AML-193 (cell line): ENCODE measurements around the gene ELL2.
A peak's percentile ranks its signal among the peaks of the same experiment; 100 is the strongest.

ENCODE experiments used
- DNase-seq, 2 experiments: peaks; one replicate each; lab custom pipeline; 2025; lab: John Stamatoyannopoulos, UW

ELL2 gene

DNA sequence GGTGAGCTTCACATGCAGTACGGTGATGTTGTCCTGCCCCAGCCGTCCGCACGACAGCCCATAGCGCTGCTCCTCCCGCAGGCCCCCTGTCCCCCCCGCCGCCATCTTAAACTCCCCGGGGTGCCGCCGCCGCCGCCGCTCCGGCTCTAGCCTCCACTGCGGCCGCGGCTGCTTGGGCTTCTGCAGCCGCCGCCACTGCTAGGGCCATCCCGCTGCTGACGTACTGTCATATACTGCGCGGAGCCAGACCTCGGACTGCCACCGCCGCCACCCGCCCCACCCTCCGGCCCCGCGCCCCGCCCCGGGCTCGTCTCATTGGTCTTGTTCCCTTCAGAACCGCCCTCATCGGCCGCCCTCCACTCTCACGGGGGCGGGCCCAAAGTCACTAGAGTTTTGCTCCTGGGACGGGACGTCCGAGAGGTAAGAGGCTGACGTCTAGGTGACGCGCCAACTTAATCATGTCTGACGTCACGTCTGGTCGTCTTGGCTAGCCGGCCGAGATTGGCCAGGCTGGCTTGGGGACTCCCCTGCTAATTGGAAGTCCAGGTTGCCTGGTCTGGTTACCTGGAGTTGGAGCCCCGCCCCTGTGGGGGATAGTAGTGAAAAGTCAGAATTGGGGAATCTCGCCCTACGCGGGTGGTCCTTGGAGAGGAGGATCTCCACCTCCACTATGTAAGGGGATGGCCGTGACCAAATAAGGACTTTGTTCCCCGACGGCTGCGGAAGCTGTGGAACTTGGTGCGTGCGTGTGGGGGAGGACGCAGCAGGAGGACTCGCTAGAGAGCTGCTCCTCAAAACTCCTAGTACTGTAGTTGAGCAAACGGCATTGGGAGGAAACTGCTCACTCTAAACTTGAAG, at the start of gene ELL2:
Gene ELL2 (minus strand): TSS at position 235 of the 858 bp plus-strand sequence. CDS start 130 bp downstream, at position 105.
- DNase-seq: peak; percentile 90 to 93

DNA sequence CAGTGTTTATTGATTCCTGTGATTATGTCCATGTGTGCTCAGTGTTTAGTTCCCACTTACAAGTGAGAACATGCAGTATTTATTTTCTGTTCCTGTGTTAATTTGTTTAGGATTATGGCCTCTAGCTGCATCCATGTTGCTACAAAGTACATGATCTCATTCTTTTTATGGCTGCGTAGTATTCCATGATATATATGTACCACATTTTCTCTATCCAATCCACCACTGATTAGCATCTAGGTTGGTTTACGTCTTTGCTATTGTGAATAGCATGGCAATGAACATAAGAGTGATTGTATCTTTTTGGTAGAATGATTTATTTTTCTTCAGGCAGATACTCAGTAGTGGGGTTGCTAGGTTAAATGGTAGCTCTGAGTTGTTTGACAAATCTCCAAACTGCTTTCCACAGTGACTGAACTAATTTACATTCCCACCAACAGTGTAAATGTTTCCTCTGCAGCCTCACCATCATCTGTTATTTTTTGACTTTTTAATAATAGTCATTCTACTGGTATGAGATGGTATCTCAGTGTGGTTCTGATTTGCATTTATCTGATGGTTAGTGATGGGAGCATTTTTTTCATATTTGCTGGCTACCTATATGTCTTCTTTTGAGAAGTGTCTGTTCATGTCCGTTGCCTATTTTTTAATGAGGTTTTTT, 47.5 kb upstream of the ELL2 start:
- no peak for DNase-seq

DNA sequence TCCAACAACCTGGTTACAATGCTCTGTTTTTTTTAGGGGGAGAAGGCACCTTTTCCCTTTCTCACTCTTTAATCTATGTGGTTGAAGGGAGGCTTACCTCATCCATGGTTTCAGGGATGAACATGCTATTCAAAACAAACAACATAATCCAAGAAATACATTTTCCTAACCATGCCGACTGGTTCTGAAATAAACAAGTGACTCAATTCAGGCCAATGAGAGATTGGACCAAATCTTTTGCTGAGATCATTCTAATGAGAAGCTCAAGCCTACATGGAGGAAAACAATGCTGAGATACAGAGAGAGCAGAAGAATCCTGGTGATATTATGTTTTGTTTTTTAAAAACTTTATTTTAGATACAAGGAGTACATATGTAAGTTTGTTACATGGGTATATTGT, 46.8 kb upstream of the ELL2 start:
- no peak for DNase-seq

DNA sequence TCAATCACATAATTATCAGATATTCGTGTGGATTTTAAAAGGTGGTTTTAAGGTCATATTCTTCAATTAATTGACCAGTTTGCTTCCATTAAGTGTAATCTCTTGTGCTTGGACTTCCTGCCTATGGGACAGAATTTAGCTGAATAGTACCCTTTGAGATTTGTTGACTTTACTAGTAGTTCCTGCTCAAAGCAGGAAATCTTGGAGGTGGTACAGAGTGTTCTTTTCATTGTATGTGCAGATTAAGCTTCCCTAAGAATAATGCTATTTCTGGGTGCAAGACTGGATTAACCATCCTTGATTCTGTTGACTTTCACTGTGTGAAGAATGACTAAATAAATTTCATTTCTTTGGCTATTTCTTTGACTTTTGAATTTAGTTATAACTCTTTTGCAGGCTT, 45.4 kb upstream of the ELL2 start:
- DNase-seq: no peak

DNA sequence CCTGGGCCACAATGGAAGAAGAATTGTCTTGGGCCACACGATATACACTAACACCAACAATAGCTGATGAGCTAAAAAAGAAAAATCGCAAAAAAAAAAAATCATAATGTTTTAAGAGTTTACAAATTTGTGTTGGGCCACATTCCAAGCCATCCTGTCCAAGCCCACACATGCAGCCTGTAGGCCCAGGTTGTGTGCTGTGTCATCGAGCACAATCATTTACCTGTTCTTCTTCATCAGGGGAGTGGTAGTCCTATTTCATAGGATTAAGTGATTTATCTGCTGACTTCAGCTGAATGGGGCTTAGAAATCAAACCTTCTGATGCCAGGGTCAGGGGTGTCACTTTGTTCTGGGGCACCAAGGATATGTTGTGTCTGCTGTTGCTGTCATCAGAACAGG, 44.6 kb upstream of the ELL2 start:
- DNase-seq: no peak

DNA sequence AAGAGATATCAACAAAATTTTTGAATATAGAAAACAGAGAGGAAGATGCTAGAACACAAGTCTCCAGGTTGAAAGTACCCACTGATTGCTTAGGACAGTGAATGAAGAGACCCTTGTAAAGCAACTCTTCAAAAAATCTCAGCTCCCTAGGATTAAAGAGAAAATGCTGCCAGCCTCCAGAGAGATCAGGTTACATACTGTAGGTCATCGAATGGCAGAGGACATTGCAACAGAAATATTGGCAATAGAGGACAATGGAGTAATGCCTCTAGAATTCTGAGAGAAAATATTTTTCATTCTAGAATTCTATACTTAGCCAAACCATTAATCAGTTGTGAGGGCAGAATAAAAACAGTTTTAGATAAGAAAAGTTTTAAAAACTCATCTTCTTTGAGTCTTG, 43.1 kb upstream of the ELL2 start:
- DNase-seq: no peak

DNA sequence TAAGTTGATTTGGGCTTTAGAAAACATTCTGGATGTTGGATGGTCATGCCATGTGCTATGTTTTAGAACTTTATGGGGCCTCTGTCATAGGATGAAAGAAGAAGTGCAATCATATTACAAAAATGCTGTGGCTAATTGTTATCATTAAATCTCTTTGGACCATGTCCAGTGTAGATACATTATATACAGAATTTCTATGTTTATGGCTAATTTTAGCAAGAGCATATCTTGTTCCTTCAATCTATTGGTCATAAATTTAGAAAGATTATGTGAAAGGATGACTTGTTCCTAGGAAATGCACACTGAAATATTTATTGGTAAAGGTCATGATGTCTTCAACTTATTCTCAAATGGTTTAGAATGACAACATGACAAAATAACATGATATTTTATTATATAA, 42.4 kb upstream of the ELL2 start:
- no peak for DNase-seq

DNA sequence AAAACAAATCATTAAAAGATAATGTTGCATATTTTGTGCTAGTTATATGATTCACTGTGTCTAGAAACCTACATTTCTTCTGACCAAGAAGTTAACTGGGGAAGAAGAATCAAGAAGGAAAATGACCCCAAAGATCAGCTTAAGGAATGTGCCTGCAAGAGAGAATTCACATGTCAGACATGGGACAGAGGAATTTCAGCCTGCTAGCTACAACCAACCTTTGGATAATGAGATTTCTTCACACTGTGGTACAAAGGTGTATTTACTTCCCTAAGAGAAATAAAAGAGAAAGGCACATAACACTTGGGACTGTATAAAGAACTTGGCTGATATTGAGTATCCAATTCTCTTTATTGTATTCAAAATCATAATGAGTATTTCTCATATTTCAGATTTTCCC, 39.6 kb upstream of the ELL2 start:
- DNase-seq: no peak

DNA sequence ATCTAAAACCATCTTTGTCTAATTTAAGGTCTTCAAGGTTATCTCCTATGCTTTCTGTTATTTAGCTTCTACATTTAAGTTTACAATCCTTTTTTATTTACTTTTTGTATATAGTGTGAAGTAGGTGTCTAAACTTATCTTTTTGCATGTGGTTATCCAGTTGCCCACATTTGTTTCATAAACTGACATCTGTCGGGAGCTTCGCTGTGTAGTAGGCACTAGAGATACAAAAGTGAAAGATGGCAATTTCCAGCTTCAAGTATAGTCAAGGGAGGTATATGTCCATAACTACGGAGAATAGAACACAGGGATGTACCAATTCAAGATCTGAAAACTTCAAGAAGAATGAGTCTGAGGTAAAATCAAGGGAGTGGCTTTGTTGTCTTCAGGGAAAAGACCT, 38.7 kb upstream of the ELL2 start:
- no peak for DNase-seq

DNA sequence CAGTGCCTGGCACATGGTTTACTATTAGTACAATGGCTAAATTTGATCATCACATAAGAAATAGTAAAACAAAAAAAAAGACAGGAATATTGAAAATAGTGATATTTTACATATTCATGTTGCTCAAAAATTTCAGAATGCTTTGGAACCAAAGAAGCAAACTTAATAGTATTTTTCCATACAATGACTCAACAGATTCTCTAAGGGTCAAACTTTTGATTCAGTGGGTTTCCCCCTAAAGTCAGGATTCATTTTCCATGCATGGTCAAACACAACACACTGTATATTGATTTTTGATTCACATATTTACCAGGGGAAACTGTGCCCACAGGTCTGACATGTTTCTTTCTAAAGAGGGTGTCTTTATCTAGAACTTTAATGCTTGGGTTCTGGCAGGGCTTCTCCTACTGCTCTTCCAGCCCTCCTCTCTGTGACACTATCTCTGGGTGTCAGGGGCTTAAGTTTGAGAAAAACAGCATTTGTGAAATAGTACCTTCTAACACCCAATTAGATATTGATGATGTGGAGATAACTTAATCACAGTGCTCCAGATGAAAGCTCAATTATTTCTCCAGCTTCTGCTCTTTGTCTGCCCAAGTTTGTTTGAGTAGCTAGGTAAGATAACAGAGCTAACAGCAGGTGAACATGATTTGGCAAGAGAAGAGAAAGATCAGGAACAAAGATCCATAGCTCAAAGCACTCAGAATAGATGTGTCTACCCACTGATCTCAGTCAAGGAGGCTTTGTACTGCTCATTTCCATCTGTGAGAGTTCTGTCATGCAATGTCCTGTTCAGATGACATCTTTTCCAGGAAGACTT, 35.5 kb upstream of the ELL2 start:
- no peak for DNase-seq

DNA sequence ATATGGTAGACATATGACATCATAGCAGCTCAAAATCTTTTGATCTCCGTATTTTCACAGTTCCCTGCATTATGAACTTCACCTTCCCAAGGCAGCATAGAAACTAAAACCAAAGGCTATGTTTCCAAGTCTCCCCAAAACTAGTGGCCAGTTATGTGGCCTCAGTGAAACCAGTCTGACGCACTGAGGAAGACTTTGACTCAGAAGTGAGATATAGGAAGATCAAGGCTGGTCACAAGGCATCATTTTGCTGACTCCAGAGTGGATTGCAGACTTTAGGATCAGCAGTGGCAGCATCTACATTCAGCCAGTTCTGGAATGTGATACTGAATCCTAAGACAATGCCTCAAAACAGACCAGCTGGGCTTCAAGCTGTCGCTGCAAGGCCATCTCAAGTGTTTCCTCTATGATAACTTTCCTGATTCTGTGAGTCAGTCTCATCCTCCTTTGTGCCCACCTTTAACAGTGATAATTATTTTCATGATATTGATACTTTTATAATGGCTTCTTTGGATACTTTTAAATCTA, 34.4 kb upstream of the ELL2 start:
- DNase-seq: no peak

DNA sequence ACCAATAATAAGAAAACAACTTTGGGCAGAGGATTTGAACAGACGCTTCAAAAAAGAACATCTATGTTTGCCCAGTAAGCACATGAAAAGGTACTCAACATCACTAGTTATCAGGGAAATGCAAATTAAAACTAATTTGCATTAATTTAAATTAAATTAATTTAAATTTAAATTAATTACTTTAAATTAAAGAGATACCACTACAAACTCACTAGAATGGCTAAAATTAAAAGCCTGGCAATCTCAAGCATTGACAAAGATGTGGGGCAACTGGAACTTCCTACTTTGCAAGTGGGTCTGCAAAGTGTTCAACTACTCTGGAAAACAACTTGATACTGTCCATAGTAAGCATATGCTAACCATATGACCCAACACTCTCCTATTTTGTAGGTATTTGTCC, 32.1 kb upstream of the ELL2 start:
- DNase-seq: no peak

DNA sequence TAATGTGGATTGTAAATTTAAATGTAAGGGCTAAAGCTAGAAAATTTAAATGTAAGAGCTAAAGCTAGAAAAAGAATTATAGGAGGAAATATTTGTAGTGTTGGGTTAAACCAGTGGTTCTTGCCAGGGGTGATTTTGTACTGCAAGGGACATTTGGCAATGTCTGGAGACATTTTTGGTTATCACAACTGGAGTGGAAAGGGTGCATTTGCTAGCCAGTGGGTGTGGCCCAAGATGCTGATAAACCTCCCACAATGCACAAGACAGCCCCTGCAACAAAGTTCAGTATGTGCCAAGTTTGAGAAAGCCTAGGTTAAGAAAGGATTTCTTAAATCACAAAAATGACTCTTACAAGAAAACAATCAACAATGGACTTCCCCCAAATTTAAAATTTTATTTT, 31.6 kb upstream of the ELL2 start:
- DNase-seq: no peak

DNA sequence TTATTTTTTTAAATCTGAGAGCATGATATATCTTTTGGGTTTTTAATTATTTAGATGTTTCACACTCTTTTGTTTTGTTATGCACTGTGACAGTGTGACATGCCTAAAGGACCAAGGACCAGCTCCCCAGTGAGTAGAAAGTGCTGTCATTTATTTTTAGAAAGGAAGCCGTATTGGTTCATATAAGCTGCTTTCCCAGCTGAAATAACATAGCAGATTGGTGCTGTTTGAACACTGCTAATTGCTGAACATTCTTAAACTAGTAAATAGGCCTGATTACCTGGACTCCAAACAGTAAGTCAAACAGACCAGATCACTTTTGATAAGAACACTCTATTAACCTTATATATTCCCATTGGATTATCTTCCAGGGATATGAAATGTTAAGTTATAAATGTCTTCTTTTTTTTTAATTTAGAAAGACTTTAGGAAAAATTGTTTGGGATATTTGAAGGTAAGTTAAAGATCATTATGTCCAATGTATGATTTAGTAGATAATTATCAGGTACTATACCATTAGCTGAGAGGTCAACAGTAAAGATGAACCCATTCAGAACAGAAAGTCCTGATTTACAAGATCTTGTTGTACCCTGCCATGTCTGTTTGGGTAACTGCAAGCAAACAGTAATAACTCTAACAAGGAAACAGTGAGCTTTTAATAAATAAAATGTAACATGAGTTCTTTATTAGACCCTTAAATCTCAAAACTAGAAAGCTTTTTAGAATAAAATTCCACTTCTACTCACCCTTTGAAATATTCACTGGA, 27.8 kb upstream of the ELL2 start:
- DNase-seq: no peak

DNA sequence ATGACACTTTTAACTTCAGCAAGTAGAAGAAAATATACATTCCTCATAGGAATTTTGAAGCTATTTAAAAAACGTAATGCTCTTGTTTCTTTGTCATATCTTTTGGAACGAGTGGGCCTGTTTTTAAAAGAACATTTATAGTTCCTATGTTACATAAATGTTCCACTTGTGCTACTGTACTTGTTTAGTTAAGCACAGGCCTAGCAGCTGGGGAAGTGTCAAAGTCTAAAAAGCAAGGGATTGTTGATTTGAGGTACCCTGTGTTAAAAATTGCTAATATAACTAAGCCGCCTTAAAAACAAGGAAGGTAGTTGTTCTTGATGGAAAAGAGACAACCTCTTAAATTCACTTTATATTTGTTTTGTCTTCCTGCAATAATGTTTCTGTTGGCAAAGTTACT, 27.2 kb upstream of the ELL2 start:
- DNase-seq: no peak

DNA sequence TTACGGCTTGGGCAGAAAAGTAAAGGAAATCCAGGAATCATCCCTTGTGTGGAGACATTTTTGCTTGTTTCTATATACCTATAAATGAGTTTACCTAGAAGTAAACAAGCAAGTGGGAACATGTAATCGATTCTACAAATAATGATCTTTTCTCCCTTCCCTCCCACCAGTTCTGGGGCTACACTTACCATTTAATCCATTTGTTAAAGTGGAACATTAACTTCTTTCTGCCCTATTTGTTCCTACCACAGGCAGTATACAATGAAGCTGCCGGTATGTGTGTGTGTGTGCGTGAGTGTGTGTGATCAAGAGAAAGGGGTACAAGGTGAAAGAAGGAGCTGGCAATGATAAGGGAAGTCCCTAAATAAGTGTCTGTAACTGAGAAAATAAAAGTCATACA, 26.4 kb upstream of the ELL2 start:
- no peak for DNase-seq

DNA sequence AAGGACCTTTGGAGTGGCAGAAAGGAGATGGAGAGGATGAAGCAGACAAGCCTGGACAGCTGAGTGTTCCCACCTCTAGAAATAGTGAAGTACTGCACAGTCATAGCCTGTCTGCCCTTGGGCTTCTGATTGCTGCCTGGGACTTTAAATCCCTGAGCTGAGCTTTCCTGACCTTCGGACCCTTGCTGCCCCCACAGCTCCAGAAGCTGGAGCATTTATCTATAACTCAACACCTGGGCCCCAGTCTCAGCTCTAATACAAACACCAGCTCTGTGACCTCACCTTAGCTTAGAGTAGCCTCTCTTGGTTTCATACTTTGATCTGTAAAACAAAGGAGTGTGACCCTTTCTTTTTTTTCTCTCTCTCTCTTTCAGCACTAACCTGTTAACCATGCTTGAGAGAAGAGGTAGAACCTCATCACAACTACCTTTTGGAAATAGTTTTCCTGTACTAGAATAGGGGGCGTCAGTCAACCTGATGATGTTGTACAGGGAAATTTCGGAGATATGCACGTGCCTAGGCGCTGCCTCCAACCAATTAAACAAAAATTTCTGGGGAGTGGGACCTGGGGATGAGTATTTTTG, 25.4 kb upstream of the ELL2 start:
- no peak for DNase-seq

DNA sequence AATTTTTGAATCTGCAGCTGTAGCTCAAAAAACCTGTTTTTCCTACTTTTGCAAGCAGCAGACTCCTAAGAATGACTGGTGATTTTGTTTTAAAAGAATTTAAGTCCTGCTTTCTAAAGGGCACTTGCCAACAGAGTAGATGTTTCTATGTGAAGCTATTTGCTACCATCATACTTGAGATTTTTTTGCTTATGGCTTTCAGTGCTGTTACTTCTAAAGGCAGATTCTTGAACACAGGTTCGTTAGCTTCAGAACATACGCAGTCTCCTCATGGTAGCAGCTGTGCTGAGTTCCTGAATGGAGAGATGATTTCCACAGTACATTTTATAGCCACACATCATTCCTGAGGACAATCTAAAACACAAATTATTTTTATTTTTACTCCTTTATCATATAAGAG, 24.4 kb upstream of the ELL2 start:
- no peak for DNase-seq

DNA sequence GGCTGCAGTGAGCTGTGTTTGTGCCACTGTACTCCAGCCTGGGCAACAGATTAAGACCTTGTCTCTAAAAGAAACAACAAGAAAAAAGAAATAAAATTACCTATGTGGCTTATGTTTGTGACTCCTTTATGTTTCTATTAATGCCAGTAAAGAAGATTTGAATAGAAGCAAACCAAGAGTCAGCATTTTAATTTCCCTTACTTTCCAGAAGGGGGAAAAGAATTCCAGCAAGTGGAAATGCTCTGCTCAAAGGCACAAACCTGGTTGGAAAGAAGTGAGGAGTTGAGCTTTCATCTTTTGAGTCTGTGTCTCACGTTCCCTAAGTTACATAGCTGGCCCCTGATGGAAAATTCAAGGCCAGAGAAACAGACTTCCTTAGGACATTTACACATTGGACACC, 23.6 kb upstream of the ELL2 start:
- no peak for DNase-seq

DNA sequence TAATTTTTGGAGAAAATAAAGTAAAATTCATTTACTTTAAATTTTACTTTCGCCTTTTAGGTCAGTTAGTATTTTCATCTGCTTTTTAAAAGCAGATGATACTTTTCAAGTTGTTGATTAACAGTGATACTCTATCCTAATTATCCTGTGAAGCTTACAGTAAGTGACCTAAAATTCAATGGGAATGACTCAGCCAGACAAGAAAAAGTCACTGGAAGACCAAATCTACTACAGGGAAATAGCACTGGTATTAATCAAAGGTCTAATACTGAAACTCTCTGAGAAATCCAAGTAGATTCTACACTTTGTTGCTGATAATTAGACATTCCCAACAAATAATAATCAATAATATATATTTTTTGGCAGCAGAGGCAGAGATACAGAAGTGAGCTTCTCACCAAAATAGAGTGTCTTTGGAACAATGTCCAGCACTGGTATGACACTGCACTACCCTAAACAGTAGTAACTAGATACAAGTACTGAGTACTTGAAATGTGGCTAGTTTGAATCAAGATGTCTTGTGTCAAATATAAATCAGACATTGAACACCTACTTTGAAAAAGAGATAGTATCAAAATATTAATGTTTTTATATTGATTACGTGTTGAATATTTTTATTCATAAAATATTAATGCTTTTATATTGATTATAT, 22.8 kb upstream of the ELL2 start:
- no peak for DNase-seq

DNA sequence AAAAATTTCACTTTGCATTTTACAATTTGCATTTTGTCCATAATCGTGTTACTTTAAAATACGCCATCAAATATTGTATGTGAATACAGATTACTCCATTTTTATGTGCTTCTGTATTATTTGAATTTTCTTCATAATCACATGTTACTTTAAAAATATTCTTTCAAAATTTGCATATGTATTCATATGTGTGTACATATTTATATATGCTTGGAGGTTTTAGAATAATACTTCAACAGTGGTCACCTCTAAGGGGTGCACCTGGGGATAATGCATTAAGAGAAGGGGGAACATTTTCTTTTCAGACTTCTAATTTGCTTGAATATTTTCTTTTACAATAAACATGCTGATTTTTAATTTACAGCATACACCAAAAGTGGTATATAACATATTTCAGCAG, 21.9 kb upstream of the ELL2 start:
- DNase-seq: no peak
